Activated CD8-positive, alpha-beta memory T cell treated with anti-CD3 and anti-CD28 coated beads for 36 hours (primary cell): ENCODE data around the gene UMODL1. TPM values are rescaled to one million over a fixed set of nuclear protein-coding genes. Genes with fewer than 3 reads are reported as not detected.

Experiments
- CTCF ChIA-PET: fragments of 350-600 bp; sonication (Branson Sonifier 250); formaldehyde crosslinking; loops from one replicate; lab custom pipeline; 2021; ENCODE audit warnings: antibody characterized with exemption; lab: Charles Lee
- POLR2A ChIA-PET: fragments of 350-600 bp; sonication (Branson Sonifier 250); formaldehyde crosslinking; loops from one replicate; lab custom pipeline; 2021; ENCODE audit warnings: antibody characterized with exemption; lab: Charles Lee
- total RNA-seq, 2 experiments: library from RNA; stranded (reverse); gene quantifications; one replicate each; pipeline ENCODE4 v1.2.3, GENCODE V29; 2021

Gene UMODL1
- total RNA-seq, 2 experiments from 2014 or later: not detected

DNA sequence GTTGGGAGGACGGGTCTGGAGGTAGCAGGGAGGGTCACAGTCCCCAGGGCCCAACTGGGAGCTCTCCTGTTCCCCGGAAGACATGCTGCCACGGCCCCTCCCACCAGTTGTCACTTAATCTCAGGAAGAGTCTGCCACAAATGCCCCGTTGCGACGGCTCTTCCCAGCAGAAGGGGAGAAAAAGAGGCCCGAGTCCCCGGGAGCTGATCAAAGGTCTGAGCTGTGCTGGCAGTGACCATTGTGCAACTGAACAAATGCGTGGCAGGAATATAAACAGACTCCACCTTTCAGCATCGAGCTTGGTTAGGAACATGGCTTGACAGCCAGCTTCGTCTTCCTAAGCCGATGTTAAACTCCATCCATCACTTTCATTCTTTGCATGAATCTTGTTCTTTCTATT, 33.2 kb upstream of the UMODL1 start:
- ChIA-PET CTCF (no interaction called here), POLR2A (no interaction called here)

DNA sequence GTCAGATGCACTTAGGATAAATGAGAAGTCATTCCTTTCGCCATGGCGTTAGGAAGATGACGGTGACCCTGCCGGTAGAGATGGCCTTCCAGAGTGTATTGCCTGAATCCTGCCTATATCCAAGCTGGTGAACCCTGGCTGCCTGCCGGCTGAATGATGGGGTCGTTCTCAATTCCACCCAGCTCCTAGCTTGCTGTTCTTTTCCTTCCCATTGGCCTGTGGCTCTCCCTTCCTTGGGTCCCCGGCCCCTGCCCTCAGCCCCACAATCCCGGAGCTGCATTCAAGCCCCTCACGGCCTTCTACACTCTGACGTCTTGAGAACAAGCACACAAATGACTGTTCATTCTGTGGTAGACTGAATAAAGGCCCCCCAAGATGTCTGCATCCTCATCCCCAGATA, 32.7 kb upstream of the UMODL1 start:
- POLR2A ChIA-PET: no interaction called here
- CTCF ChIA-PET: no interaction called here

DNA sequence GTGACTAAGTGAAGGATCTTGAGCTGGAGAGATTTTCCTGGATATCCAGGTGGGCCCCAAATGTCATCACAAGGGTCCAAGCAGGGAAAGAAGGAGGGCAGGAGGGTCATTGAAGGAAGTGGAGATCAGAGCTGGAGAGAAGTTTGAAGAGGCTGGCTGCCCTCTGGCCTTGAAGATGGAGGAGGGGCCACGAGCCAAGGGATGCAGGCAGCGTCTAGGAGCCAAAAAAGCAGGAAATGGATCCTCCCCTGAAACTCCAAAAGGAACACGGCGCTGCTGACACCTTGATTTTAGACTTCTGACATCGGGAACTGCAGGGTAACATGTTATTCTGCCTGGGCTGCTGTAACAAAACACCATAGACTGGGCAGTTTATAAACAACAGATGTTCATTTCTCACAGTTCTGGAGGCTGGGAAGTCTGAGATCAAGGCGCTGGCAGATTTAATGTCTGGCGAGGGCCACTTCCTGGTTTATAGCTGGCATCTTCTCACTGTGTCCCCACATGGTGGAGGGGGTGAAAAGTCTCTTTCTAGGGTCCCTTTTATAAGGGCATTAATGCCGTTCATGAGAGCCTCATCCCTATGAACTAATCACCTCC, 32.2 kb upstream of the UMODL1 start:
- CTCF ChIA-PET: interaction anchor here (0.9 kb wide), 1 partner anchor 10 kb away, joined by 3 read pairs; no protein-coding TSS in a partner anchor
- POLR2A ChIA-PET: no interaction called here

GRCh38 chr21:42039470-42039901, 31.6 kb upstream of the UMODL1 start:
- CTCF ChIA-PET: interaction anchor here (0.9 kb wide), 1 partner anchor 10 kb away, joined by 3 read pairs; no protein-coding TSS in a partner anchor
- POLR2A ChIA-PET: no interaction called here

DNA sequence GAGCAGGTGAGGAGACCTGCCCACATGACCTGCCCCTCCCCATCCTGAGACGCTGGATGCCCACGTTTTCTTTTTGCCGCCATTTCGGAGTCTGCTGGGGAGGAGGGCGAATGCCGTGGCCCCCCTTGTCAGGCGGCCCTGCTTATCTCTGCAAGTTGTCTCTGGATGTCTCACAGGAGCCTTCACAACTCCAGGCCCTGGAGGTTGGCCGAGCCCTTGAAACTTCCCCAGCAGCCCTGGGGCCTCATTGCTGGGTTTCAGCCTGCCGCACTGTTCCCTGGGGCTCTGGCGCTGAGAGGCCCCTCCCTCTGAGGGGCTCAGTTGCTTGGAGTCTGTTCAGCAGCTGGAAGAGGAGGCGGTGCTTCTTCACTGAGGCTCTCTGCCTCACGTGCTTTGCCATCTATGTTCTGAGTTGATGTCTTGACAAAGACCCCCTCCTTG, 31.2 kb upstream of the UMODL1 start:
- ChIA-PET POLR2A (no interaction called here), CTCF (interaction anchor here (0.9 kb wide), 1 partner anchor 9 kb away, joined by 3 read pairs; no protein-coding TSS in a partner anchor)

DNA sequence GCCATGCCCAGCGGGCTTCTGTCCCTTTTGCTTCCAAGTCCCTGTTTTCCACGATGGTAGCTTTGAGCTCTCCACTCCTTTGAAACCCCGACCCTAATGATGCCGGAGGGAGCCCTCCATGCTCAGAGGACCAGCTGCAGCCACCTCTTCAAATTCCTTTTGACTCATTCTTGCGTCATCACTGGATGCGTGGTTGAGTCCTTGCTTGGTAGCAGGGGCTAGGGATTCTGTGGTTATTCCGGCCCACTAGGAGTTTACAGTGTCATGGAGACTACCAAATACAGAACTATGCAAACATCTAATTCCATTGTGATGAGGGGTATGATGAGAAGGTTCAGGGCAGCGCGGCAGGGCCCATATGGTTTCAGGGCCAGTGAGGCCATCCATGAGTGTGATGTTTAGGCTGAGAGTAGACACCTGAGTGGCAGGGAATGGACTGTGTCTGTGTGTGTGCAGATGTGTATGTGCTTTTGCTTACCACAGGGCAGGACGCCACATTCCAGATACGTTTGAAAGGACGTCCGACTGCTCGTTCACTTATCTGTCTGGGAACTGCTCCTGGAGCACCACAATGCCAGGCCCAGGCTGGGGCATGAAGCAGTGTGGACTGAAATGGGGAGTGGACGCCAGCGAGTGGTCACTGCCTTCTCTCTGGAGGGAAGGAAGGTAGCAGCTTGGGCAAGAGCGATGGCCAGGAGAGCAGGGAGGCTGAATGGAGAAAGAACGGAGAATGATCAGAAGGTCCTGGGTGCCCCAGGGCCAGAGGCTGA, 30.5 kb upstream of the UMODL1 start:
- CTCF ChIA-PET: no interaction called here
- POLR2A ChIA-PET: no interaction called here

GRCh38 chr21:42041246-42041645, 29.9 kb upstream of the UMODL1 start:
- CTCF ChIA-PET: no interaction called here
- POLR2A ChIA-PET: no interaction called here

DNA sequence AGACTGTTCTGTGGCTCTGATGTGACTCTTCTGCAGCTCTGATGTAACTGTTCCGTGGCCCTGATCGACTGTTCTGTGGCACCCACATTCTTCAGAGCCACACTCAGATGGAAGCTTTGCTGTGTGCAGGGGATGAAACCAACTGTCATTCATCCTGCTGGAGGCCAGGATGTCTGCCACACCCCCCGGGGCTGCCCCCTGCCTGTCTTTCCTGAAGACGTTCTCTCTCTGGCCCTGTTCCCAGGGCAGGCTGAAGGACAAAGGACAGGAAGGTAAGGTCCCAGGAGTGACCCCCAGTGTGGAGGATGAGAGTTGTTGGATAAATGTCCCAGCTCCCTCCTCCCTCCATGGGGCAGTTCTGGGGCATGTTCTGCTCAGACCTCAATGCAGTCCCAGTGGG, 29.4 kb upstream of the UMODL1 start:
- ChIA-PET CTCF (no interaction called here), POLR2A (no interaction called here)

DNA sequence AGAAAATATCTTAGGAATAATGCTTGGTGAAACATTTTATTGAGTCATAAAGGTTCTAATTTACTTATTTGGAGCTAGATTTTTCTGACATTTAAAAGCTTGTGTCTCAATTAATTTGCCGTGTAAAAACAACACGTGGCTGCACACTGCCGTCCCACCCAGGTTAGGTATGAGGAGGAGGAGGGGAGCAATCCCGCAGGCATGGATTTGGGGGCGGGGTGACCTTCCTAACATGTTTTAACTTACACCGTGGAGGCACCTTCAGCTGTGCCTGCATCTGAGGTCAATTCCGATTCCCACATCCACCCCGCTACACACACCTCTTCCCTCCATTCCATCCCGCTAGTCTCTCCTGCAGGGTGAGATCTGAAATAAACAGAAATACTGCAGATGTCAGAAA, 28.5 kb upstream of the UMODL1 start:
- ChIA-PET POLR2A (no interaction called here), CTCF (no interaction called here)

- CTCF ChIA-PET: interaction anchor here (0.9 kb wide), 1 partner anchor 65 kb away, joined by 3 read pairs; no protein-coding TSS in a partner anchor
- POLR2A ChIA-PET: no interaction called here
Measured at GRCh38 chr21:42043201-42043895, 27.8 kb upstream of the UMODL1 start.

GRCh38 chr21:42043961-42044360, 27.2 kb upstream of the UMODL1 start:
- ChIA-PET POLR2A (no interaction called here), CTCF (interaction anchor here (0.9 kb wide), 1 partner anchor 64 kb away, joined by 3 read pairs; no protein-coding TSS in a partner anchor)

GRCh38 chr21:42044871-42045495, 26.1 kb upstream of the UMODL1 start:
- ChIA-PET POLR2A (no interaction called here), CTCF (no interaction called here)

GRCh38 chr21:42047821-42048613, 23.1 kb upstream of the UMODL1 start:
- POLR2A ChIA-PET: no interaction called here

DNA sequence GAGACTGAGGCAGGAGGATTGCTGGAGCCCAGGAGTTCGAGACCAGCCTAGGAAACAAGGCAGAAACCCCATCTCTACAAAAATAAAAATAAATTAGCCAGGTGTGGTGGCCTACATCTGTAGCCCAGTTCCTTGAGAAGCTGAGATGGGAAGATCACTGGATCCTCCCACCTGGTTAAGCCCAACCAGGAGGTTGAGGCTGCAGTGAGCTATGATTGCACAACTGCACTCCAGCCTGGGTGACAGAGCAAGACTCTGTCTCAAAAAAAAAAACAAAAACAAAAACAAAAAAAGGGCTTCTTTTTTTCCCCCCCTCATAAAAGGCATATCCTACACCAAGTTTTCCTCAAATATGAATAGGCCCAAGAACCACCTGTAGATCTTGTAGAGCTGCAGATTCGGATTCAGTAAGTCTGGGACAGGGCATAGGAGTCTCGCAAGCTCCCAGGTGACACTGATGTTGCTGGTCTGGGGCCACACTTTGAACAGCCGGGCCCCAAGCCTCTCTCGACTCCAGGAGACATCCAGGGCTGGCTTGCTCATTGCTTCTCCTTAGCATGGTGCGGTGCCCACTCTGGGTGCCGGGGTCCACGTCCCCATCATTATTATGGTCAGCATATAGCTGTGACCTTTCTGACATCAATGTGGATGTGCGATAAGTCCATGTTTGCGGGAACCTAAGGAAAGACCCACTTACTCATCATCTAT, 22.1 kb upstream of the UMODL1 start:
- POLR2A ChIA-PET: no interaction called here
- CTCF ChIA-PET: interaction anchor here (1.3 kb wide), 1 partner anchor 10 kb away, joined by 3 read pairs; no protein-coding TSS in a partner anchor

More at GRCh38 chr21:42047821-42048613, 23.1 kb upstream of the UMODL1 start:
- CTCF ChIA-PET: interaction anchor here (0.6 kb wide), 1 partner anchor 208 kb away, joined by 4 read pairs; no protein-coding TSS in a partner anchor

- ChIA-PET POLR2A (interaction anchor here (0.7 kb wide), 1 partner anchor 206 kb away, joined by 3 read pairs; no protein-coding TSS in a partner anchor), CTCF (interaction anchor here (1.3 kb wide), 1 partner anchor 10 kb away, joined by 3 read pairs; no protein-coding TSS in a partner anchor)
Measured at GRCh38 chr21:42049578-42050430, 21.3 kb upstream of the UMODL1 start.

DNA sequence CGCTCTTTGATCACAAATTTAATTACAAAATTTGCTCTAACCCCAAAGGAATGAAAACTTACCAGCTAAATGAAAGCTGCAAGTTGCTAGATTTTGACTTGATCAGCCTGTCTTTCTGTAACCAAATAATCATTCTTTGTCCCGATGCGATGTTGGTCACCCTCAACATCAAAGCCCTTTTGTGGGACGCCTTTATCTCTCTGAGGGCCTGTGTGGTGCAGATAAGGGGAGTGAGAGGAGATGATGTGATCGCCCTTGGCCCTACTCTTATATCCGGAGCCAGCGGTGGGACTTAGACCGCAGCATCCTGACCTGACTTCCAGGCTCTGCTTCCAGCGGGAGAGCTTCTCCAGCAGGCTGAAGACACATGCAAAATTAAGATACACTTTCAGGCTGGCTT, 19.3 kb upstream of the UMODL1 start:
- CTCF ChIA-PET: no interaction called here

DNA sequence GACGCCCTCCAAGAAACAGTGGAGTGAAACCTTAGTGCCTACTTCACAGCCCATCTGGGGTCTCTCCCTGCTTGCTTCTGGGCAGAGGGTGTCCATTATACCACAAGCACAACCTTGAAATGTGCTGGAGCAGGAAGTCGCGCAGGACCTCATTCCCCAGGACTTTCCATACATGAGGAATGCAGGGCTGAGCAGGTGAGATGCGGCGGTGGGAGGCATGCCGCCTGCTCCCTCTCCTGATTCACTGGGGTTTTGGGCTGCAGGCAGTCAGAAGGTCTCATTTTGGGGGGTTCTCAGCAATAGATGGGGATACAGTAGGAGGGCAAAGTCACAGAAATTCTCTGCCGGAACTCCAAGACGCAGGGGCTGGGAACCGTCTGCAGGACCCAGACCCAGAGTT, 15.7 kb upstream of the UMODL1 start:
- ChIA-PET CTCF (no interaction called here), POLR2A (no interaction called here)

More for the DNA sequence above, 19.3 kb upstream of the UMODL1 start:
- POLR2A ChIA-PET: no interaction called here
